Measurements from ENCODE around the gene GPR84. TPM values are rescaled to one million over a fixed set of nuclear protein-coding genes. Genes with fewer than 3 reads are reported as not detected.

GPR84 gene
- polyA plus RNA-seq, 3 donors = 2.4 to 14.2 (median 5.6) TPM

DNA sequence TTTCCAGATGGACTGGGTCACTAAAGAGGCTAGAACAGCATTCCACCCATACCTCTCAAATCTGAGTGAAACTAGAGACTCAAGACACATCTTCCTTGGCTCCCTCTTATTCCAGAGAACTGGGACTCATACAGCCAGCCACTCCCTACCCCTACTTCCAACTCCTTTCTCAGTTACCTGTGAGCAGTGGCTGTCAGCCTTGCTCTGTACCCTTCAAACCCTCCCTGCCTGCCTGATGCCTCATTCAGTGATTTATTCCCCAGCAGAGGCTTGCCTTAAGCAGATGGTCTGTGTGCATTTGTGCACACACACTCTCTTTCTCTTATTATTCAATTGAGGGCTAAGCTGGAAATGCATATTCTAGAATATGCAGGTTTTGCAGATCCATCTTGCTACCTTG lies 14.6 kb downstream of the GPR84 start:
- no peak overlapping the region for H3K9ac ChIP-seq (ENCODE audit: insufficient read depth, low read length, poor library complexity, severe bottlenecking)
- H3K4me3 Mint-ChIP-seq = no peak overlapping the region
- H3K27ac Mint-ChIP-seq = peak overlapping the region in 1 of 7 donors; percentile 75
- no peaks in the 10 kb centered on the region for H3K27me3 ChIP-seq (ENCODE audit: control insufficient read depth in 2 of 2, insufficient read depth in 2 of 2, low read length in 2 of 2)
- H3K36me3 Mint-ChIP-seq = peaks cover 79 to 83% of the 10 kb centered on the region in 2 donors
- H3K27ac ChIP-seq (ENCODE audit: low read depth in 1 of 2, low read length in 2 of 2) = no peak overlapping the region
- no peaks in the 10 kb centered on the region for H3K9me3 ChIP-seq (replicated peaks in 1 of 2; ENCODE audit: control insufficient read depth in 1 of 2, insufficient read depth in 1 of 2, low read length in 2 of 2)
- DNase-seq = no peak
- intact Hi-C loops (cut with micrococcal nuclease) = no loop called here
- H3K4me1 Mint-ChIP-seq = peaks cover 29% of the 10 kb centered on the region
- H3K9me3 Mint-ChIP-seq = peaks cover 0 to 1% (median 0%) of the 10 kb centered on the region in 7 donors
- no peaks in the 10 kb centered on the region for H3K79me2 ChIP-seq (ENCODE audit: insufficient read depth, low read length)
- no peak overlapping the region for H3K4me3 ChIP-seq (replicated peaks in 1 of 3; ENCODE audit: low read depth in 2 of 3, low read length in 3 of 3)
- H3K4me2 ChIP-seq (replicated peaks; ENCODE audit: extremely low read depth, low read length, poor library complexity, severe bottlenecking) = no peak overlapping the region
- H3K4me1 ChIP-seq (ENCODE audit: control insufficient read depth in 1 of 2, insufficient read depth in 2 of 2, low read length in 2 of 2) = peaks cover 13 to 18% of the 10 kb centered on the region in 2 donors
- H3K36me3 ChIP-seq (replicated peaks in 1 of 2; ENCODE audit: control insufficient read depth in 1 of 2, insufficient read depth in 2 of 2, low read length in 2 of 2) = peaks cover 62 to 91% of the 10 kb centered on the region in 2 donors
- no peak overlapping the region for H2AFZ ChIP-seq (ENCODE audit: insufficient read depth, low read depth, low read length, poor library complexity, severe bottlenecking)
- no peaks in the 10 kb centered on the region for H4K20me1 ChIP-seq (ENCODE audit: insufficient read depth, low read length)
- TF ChIP-seq, protein P1, sequence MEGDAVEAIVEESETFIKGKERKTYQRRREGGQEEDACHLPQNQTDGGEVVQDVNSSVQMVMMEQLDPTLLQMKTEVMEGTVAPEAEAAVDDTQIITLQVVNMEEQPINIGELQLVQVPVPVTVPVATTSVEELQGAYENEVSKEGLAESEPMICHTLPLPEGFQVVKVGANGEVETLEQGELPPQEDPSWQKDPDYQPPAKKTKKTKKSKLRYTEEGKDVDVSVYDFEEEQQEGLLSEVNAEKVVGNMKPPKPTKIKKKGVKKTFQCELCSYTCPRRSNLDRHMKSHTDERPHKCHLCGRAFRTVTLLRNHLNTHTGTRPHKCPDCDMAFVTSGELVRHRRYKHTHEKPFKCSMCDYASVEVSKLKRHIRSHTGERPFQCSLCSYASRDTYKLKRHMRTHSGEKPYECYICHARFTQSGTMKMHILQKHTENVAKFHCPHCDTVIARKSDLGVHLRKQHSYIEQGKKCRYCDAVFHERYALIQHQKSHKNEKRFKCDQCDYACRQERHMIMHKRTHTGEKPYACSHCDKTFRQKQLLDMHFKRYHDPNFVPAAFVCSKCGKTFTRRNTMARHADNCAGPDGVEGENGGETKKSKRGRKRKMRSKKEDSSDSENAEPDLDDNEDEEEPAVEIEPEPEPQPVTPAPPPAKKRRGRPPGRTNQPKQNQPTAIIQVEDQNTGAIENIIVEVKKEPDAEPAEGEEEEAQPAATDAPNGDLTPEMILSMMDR (IDR thresholded peaks at IDR 0.05) = no peak
- peaks cover 7 to 11% (median 7%) of the 10 kb centered on the region in 3 donors for H3K27me3 Mint-ChIP-seq (ENCODE audit: low read depth in 3 of 3)

DNA sequence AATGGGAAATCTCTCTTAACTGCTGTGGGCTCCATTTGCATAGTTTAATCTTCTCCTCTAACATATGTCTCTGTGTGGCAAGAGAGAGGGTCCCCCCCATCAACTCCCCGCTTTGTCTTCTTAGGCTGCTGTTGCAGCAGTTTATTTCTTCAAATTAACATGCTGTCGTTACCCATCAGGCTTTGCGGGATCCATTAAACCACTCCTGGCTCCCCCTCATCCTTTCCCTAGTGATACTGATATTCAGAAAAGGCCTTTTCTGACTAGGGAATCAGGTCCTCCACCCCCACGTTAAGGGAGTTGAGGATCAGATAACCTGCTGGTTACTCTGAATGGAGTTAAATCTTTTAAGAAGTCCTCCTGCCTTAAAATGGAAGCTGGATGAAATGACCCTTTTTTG lies 15.2 kb downstream of the GPR84 start:
- peaks cover 7 to 11% (median 7%) of the 10 kb centered on the region in 3 donors for H3K27me3 Mint-ChIP-seq (ENCODE audit: low read depth in 3 of 3)
- no peak for DNase-seq
- H3K4me1 Mint-ChIP-seq = peaks cover 30% of the 10 kb centered on the region
- H3K9ac ChIP-seq (ENCODE audit: insufficient read depth, low read length, poor library complexity, severe bottlenecking) = no peak overlapping the region
- no peak overlapping the region for H3K4me3 Mint-ChIP-seq
- H3K27ac Mint-ChIP-seq = no peak overlapping the region
- intact Hi-C loops (cut with micrococcal nuclease) = no loop called here
- H3K4me2 ChIP-seq (replicated peaks; ENCODE audit: extremely low read depth, low read length, poor library complexity, severe bottlenecking) = no peak overlapping the region
- no peaks in the 10 kb centered on the region for H4K20me1 ChIP-seq (ENCODE audit: insufficient read depth, low read length)
- H2AFZ ChIP-seq (ENCODE audit: insufficient read depth, low read depth, low read length, poor library complexity, severe bottlenecking) = no peak overlapping the region
- peaks cover 77 to 85% of the 10 kb centered on the region in 2 donors for H3K36me3 Mint-ChIP-seq
- H3K79me2 ChIP-seq (ENCODE audit: insufficient read depth, low read length) = no peaks in the 10 kb centered on the region
- no peaks in the 10 kb centered on the region for H3K9me3 ChIP-seq (replicated peaks in 1 of 2; ENCODE audit: control insufficient read depth in 1 of 2, insufficient read depth in 1 of 2, low read length in 2 of 2)
- peaks cover 0 to 1% (median 0%) of the 10 kb centered on the region in 7 donors for H3K9me3 Mint-ChIP-seq
- H3K4me3 ChIP-seq (replicated peaks in 1 of 3; ENCODE audit: low read depth in 2 of 3, low read length in 3 of 3) = no peak overlapping the region
- TF ChIP-seq, protein P1 (IDR thresholded peaks at IDR 0.05) = no peak
- peaks cover 64 to 94% of the 10 kb centered on the region in 2 donors for H3K36me3 ChIP-seq (replicated peaks in 1 of 2; ENCODE audit: control insufficient read depth in 1 of 2, insufficient read depth in 2 of 2, low read length in 2 of 2)
- no CpG with 5 or more reads among the region's 4 CpGs for whole genome bisulfite sequencing (ENCODE audit: insufficient coverage)
- H3K27ac ChIP-seq (ENCODE audit: low read depth in 1 of 2, low read length in 2 of 2) = no peak overlapping the region
- H3K27me3 ChIP-seq (ENCODE audit: control insufficient read depth in 2 of 2, insufficient read depth in 2 of 2, low read length in 2 of 2) = no peaks in the 10 kb centered on the region
- peaks cover 14 to 21% of the 10 kb centered on the region in 2 donors for H3K4me1 ChIP-seq (ENCODE audit: control insufficient read depth in 1 of 2, insufficient read depth in 2 of 2, low read length in 2 of 2)

All from CD14-positive monocyte (primary cell).